ENCODE measurements around the gene EFCC1. TPM values are rescaled to one million over a fixed set of nuclear protein-coding genes. Genes with fewer than 3 reads are reported as not detected.

EFCC1 gene
- total RNA-seq, 1 donor: not detected

DNA sequence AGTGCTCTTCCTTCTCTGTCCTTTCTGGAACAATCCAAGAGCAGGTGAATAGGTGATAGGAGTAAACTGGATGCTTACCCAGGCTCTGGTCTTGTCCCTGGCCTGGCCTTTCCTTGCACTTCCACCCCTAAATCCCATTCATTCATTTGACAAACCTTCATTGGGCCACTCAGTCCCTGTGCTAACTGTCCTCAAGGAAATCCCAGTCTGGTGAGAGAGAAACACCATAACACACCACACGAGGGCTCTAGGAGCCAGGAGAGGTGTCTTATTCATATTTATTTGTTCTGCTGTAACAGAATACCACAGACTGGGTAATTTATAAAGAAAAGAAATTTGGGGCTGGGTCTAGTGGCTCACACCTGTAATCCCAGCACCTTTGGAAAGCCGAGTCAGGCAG lies 22.8 kb downstream of the EFCC1 start:
- peak; percentile 39 for TF ChIP-seq CTCF (IDR thresholded peaks at IDR 0.05; ENCODE audit: extremely low read depth, low read depth, low read length)
- peaks cover 54% of the 10 kb centered on the region for H3K27me3 ChIP-seq (ENCODE audit: insufficient read depth, low read length)

GRCh38 chr3:129025108-129025507 lies 24.0 kb downstream of the EFCC1 start:
- Histone ChIP-seq H2AFZ (ENCODE audit: low read length) (no peak overlapping the region), H3K4me3 (ENCODE audit: insufficient read depth, low read length) (no peak overlapping the region), H3K27ac (ENCODE audit: low read depth, low read length) (no peak overlapping the region), H3K79me2 (ENCODE audit: insufficient read depth, low read length) (no peaks in the 10 kb centered on the region), H3K36me3 (ENCODE audit: insufficient read depth, low read length) (no peaks in the 10 kb centered on the region), H4K20me1 (ENCODE audit: insufficient read depth, low read length) (no peaks in the 10 kb centered on the region), H3K27me3 (ENCODE audit: insufficient read depth, low read length) (peaks cover 54% of the 10 kb centered on the region), H3K4me1 (ENCODE audit: insufficient read depth, low read length) (peaks cover 3% of the 10 kb centered on the region), H3K4me2 (ENCODE audit: insufficient read depth, low read length) (no peak overlapping the region), H3K9me3 (ENCODE audit: low read depth, low read length) (no peaks in the 10 kb centered on the region)
- TF ChIP-seq CTCF (IDR thresholded peaks at IDR 0.05; ENCODE audit: extremely low read depth, low read depth, low read length): no peak
- DNase-seq (ENCODE audit: insufficient read length, low spot score, missing footprints): no peak

More for the DNA sequence above, 22.8 kb downstream of the EFCC1 start:
- DNase-seq (ENCODE audit: insufficient read length, low spot score, missing footprints): peak; percentile 91
- Histone ChIP-seq H3K4me2 (ENCODE audit: insufficient read depth, low read length) (no peak overlapping the region), H3K4me3 (ENCODE audit: insufficient read depth, low read length) (no peak overlapping the region), H3K27ac (ENCODE audit: low read depth, low read length) (no peak overlapping the region), H2AFZ (ENCODE audit: low read length) (no peak overlapping the region), H3K9me3 (ENCODE audit: low read depth, low read length) (no peaks in the 10 kb centered on the region), H3K4me1 (ENCODE audit: insufficient read depth, low read length) (peaks cover 3% of the 10 kb centered on the region), H3K79me2 (ENCODE audit: insufficient read depth, low read length) (no peaks in the 10 kb centered on the region), H3K36me3 (ENCODE audit: insufficient read depth, low read length) (no peaks in the 10 kb centered on the region), H4K20me1 (ENCODE audit: insufficient read depth, low read length) (no peaks in the 10 kb centered on the region)

DNA sequence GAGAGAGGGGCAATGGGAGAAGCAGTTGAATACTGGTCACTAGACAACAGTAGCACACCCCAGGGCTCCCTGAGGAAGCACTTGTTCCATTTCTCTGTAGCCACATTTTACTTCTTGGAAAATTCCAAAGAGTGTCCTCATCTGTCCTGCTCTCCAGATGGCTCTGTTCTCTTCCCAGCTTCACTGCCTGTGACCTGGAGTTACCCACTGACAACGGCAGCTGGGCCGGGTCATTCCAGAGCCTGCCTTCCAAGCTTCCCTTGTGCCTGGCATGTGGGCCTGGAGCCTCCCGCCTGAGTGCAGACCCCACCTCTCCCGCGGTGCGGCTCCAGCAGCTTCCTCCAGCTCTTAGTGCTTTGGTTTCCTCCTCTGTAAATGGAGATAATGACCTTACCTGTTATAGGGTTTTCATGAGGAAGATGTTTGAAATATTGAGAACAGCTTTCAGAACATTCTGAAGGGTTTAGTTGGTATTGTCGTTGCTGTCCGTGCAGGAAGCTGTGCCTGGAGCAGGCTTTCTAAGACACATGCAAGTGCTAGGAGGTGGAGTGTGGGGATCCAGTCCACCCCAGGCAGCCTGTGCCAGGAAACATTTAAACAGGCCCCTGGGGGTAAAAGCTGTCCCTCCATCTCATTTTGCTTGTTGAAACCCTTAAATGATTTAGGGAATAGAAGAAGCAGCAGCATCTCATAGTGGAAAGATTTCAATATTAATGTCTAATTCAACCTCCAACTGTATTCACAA lies 24.8 kb downstream of the EFCC1 start:
- no peak overlapping the region for H3K27ac ChIP-seq (ENCODE audit: low read depth, low read length)
- H3K4me1 ChIP-seq (ENCODE audit: insufficient read depth, low read length): peaks cover 2% of the 10 kb centered on the region
- no peak overlapping the region for H3K4me2 ChIP-seq (ENCODE audit: insufficient read depth, low read length)
- H3K27me3 ChIP-seq (ENCODE audit: insufficient read depth, low read length): peaks cover 54% of the 10 kb centered on the region
- no peaks in the 10 kb centered on the region for H4K20me1 ChIP-seq (ENCODE audit: insufficient read depth, low read length)
- no peaks in the 10 kb centered on the region for H3K36me3 ChIP-seq (ENCODE audit: insufficient read depth, low read length)
- TF ChIP-seq CTCF (IDR thresholded peaks at IDR 0.05; ENCODE audit: extremely low read depth, low read depth, low read length): no peak
- H3K4me3 ChIP-seq (ENCODE audit: insufficient read depth, low read length): no peak overlapping the region
- no peaks in the 10 kb centered on the region for H3K9me3 ChIP-seq (ENCODE audit: low read depth, low read length)
- DNase-seq (ENCODE audit: insufficient read length, low spot score, missing footprints): peak; percentile 73
- no peak overlapping the region for H2AFZ ChIP-seq (ENCODE audit: low read length)
- no peaks in the 10 kb centered on the region for H3K79me2 ChIP-seq (ENCODE audit: insufficient read depth, low read length)

DNA sequence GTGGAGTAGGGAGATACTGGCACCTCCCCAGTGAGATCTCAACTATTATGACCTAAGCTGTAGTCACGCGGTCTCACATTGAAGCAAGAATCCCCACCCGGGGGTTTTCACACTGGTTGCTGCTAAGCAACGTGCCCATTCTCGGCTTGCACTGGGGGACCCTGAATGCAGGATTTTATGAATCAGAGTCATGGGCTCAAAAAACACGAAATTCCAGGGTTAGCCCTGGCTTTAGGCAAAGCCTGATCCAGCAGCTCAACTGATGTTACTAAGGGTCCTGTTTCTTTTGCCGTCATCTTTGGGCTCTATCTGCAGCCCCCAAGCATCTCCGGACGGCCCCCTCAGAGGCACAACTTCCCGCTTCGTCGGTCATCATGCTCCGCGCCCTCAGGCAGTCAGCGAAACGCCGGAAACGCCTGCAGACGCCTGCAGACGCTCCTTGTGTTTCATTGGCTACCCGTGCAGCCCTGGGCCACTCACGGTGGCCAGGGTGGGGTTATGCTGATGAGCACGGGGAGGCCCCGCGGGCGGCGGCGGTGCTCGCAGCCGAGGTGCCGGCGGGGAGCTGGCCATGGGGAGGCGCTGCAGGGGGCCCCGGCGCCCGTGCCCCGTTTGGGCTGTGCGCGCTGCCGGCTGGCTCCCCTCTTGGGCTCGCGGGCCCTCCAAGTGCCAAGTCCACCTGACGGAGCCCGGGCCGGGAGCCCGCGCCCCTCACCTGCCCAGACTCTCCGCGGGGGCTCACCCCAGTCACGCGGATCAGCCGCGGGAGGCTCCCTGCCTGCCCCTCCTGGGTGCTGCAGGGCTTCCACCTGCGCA lies 25.8 kb downstream of the EFCC1 start:
- Histone ChIP-seq H3K4me2 (ENCODE audit: insufficient read depth, low read length) (peak overlapping the region; percentile 50), H2AFZ (ENCODE audit: low read length) (peak overlapping the region; percentile 56), H4K20me1 (ENCODE audit: insufficient read depth, low read length) (no peaks in the 10 kb centered on the region), H3K36me3 (ENCODE audit: insufficient read depth, low read length) (no peaks in the 10 kb centered on the region), H3K27ac (ENCODE audit: low read depth, low read length) (no peak overlapping the region), H3K4me3 (ENCODE audit: insufficient read depth, low read length) (peak overlapping the region; percentile 39), H3K79me2 (ENCODE audit: insufficient read depth, low read length) (no peaks in the 10 kb centered on the region), H3K4me1 (ENCODE audit: insufficient read depth, low read length) (no peaks in the 10 kb centered on the region), H3K27me3 (ENCODE audit: insufficient read depth, low read length) (peaks cover 50% of the 10 kb centered on the region), H3K9me3 (ENCODE audit: low read depth, low read length) (no peaks in the 10 kb centered on the region)
- peak; percentile 24 for TF ChIP-seq CTCF (IDR thresholded peaks at IDR 0.05; ENCODE audit: extremely low read depth, low read depth, low read length)
- peak; percentile 98 for DNase-seq (ENCODE audit: insufficient read length, low spot score, missing footprints)
